Right renal pelvis (tissue), 4 donors: ENCODE measurements around the gene PHF19. TPM values are rescaled to one million over a fixed set of nuclear protein-coding genes. Genes with fewer than 3 reads are reported as not detected.
A peak's percentile ranks its signal among the peaks of the same experiment; 100 is the strongest.

Source experiments
- DNase-seq, 4 donors: peaks; one replicate each; pipeline ENCODE4 v3.0.0-alpha.2; 2013; ENCODE audit warnings: low read depth in 4 of 4, low spot score in 3 of 4, missing footprints in 1 of 4
- polyA plus RNA-seq, 4 donors: library from polyadenylated mRNA; unstranded; fragments of 120-200 nt; gene quantifications; one replicate each; pipeline ENCODE4 v1.2.1, GENCODE V29; 2013; ENCODE audit not compliant: insufficient read length in 4 of 4

PHF19 gene
- polyA plus RNA-seq, 4 donors, result 25.4 to 30.0 (median 28.7) TPM

DNA sequence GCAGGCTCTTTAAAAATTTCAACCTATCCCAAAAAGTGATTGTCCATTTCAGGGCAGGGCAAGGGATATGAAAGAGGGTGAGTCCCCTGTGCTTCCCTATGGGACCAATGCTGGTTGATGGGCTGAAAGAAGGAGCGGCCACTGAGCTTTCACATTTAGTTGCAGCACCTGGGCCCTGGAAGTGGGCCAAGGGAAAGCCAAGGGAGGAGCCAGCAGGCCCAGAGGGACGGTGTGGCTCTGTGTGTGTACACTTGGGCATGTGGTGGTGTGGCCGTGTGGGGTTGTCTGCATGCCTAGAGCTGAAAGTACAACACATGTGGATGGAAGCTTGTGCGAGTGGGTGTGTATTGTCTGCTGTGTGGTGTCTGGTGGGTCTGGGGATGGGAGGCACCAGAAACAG, 20.3 kb downstream of the PHF19 start:
- no peak for DNase-seq

DNA sequence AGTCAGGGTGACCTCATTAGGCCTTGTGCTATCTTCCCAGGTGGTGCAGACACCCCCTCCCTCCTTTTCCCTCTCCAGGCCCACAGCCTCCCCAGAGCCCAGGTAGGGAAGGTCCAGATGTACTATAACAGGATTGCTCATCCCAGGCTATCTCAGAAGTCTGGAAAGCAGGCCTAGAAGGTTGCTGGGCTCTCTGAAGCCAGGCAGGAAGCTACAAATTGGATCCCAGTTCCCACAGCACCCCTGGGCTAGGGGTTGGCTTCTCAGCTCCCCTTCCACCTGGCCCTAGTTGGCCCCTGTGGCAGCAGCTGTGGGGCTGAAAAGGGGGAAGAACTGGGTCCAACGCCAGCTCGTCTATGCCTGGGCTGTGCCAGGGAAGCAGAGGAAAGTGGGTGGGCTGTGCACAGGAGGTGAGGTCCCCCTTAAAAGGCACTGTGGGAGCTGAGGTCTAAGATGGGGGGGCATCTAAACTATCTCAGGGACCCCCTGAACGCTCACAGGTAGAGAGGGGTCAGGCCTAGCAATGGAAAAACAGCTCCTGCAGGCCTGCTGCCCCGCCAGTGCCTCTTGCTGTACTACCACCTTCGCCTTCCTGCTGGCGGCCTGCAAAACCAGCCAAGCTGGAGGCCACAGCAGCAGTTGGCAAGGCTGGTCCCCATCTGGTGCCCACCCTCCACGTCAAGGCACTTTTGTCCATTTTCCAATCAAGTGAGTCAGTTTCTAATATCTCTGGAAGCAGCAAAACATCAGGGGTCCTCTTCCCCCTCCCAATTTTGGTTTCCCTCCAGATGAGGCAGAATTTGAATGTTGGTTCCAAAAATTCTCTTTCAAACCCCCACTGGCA, 20.9 kb downstream of the PHF19 start:
- no peak for DNase-seq

DNA sequence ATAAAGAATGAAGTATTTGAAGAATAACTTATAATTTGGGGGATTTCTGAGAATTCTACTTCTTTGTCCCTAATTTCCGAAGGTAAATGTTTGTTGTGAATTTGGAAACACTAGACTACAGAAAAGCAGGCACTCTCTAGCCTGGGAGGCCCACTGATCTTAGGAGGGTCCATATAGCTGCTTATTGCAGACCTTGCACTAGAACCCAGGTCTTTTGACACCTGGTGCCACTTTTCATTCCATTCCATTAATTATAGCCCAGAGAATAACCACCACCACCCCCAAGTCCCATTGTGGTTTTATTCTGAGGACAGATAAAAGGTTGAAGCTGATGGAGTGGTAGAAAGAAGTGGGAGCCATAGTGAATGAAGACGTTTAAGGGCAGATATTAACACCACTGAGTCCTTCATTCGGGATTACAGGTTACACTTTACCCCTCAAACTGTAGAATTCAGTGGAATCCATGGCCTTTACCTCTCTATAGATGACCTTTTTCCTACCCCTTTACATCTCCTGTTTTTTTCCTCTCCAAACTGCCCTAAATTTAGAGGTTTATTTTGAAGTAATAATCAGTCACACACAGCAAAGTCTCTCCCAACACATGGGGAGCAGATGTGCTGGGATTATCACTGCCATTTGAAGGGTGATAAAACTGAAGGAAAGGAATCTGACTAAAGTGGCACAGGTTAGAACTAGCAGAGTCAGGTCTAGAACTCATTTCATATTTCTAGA, 22.2 kb downstream of the PHF19 start:
- no peak for DNase-seq

DNA sequence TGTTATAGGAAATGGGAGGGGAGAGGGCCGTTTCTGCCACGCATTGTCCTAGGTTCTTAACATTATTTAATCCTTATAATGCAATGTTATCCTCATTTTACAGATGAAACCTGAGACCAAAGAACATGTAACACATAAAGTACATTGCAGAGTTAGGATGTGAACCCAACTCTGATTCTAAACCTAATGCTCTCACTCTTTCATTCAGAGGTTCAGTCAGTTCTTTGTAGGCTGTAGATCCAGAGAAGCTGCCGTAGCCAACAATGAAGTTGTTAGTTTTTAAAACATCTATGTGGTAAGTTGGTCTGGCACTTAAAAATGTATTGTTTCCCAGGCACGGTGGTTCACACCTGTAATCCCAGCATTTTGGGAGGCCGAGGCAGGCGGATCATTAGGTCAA, 23.8 kb downstream of the PHF19 start:
- DNase-seq, result no peak

DNA sequence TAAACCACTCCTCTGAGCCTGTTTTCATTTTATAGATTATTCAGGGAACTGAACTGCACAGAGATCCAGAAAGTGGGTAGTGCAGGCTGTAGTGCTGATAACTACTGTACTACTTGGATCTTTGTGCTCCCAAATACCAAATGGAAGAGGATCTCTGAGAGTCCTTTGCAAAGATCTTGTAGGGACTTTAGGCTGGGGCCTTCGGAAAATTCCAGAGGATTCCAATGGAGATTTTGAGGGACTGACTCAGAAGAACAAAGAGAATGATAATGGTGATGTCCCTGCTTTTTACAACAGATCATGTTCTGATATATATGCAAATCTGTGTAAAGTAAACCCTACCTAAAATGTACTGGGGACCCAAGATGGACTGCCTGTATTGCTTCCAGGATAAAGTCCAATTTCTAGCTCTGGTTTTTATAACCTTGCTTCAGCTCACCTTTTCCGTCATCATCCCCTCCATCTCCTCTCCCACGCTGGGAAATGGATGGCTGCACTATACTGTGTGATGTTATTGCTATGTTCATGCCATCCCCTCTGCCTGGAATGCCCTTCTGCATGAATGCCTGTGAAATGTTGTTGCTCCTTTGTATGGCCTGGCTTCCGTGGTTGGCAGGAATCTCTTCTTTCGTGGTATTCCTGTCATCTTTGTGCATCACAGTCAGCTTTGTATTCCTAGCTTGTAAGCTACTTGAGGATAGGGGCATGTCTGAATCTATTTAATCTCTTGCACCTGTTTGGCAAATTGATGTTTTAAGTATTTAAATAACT, 24.6 kb downstream of the PHF19 start:
- no peak for DNase-seq

DNA sequence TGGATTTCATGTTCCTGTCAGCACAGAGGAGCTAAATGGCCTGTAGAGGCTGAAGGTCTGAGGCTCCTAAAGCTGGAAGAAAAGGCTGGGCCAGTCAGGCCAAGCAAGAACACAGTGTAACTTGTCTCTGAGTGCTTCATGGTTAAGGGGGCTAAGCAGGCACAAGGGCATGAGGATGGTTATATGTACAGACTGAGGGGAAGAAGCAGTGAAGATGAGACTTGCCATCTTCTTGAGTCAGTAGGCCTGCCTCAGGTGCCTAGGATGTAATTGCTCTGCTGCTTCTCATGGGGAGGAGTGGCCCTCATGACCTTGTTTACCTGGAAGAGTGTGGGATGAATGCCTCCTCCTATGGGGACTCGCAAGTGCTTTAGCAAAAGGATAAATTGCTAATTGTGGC, 25.5 kb downstream of the PHF19 start:
- no peak for DNase-seq

DNA sequence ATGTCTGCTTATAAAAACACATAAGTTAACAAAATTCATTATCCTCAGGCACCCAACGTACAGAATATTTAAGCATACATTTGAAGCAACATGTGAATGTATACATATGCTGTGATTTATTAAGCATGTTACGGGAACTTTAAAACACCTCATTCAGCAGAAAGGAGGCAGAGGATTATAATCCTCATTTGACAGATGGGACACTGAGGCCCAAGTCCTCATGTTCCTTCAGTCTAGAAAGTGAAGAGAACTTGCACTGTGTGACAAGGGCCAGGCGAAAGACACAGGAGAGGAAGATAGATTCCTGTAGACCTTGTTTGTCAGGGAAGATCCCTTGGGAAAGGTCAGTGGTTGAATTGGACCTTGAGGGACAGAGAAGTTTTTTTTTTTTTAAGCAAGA, 26.7 kb downstream of the PHF19 start:
- DNase-seq, result no peak

DNA sequence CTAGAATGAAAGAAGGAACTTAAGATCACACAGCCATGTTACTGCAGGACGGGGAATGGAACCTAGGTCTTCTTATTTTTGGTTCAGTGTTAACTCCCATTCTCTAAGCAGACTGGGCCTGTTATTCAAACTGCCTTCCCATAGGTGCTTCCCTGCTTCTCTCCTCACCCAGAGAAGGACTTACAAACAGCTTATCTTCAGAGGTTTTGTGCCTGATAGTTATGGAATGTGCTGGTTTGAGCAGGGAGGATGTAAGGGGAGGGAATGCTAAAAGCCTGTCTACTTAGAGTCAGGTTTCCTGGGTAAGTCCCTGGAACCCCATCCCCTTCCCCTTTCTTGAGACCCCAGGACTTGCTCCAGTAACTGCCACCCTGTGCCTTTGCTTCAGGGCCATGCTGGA, 30.1 kb downstream of the PHF19 start:
- no peak for DNase-seq

DNA sequence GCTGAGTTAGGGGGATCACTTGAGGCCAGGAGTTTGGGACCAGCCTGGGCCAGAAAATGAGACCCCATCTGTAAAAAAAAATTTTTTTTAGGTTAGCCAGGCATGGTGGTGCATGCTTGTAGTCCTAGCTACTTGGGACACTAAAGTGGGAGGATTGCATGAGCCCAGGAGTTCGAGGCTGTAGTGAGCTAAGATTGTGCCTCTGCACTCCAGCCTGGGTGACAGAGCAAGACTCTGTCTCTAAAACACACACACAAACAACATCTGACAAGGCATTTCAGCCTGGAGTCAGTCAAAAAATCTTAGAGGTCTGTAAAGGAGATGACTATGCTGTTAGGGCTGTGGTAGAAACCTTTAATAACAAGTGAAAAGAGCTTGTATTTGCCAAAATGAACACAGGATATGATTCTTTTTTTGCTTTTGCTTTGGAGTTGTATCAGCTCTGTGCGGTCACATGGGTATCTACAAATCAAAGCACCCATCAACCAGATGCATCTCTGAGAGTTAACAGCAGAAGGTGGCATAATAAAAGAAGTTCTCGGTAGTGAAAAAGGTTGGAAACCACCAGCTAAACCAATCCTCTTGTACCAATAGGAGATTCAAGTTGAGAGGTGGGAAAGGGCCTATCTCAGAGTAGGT, 30.6 kb downstream of the PHF19 start:
- no peak for DNase-seq

DNA sequence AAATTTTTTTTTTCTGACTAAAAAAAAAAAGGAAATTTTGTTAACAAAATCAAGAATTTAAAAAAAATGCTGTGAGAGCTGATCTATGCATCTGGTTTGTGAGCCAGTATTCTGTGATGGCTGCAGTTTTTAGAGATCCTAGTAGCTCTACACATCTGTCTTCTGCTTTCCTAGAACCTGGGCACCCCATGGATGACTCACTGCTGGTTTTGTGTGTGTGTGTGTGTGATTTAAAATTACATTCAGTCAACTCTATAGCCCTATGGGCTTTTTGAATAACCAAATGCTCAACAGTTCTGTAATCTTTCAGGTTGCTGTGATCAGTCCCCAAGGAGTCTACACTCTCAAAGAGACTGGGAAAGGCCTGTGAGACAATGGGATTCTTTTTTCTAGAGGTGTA, 31.7 kb downstream of the PHF19 start:
- DNase-seq, result no peak

DNA sequence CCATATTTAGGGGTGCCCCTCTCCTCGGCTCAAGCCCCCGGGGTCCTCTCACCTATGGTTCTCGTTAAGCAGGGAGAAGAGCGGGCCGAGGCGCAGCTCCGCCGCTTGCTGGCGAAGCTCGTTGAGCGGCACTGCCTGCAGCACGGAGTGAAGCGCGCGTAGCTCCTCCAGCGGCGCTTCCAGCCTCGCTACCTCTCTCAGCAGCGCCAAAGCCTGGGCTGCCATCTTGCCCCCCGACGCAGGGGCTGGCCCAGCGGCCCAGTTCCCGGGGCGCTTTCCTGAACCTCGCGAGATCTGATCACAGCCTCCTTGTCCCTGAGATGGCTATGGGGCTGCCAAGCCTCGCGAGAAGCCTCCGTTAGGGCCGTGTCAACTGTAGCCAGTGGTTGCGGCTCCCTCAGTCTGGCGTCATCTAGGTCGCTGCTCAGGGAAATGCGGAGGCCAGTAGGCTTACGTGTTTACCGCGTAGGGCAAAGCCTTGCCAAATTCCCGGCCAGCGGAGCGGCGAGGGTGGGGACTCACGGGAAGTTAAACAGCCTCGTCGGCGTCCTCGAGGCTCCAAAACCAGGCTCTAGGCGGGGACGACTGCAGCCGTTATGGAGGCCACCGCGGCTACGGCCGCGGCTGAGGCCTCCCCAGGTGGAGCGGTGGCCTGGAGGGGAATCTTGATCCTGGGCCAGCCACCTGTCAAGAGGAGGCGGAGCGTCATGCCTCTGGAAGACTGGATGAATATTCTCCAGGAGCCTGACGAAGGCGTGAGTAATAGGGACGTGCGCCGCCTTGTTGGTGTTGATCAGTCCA, 34.1 kb downstream of the PHF19 start, which contains the start of gene PSMD5:
PSMD5 (minus strand) TSS at position 238 of the 801 bp plus-strand sequence; CDS start at position 225, 13 bp downstream.
- peak; percentile 85 to 95 (median 88) for DNase-seq

DNA sequence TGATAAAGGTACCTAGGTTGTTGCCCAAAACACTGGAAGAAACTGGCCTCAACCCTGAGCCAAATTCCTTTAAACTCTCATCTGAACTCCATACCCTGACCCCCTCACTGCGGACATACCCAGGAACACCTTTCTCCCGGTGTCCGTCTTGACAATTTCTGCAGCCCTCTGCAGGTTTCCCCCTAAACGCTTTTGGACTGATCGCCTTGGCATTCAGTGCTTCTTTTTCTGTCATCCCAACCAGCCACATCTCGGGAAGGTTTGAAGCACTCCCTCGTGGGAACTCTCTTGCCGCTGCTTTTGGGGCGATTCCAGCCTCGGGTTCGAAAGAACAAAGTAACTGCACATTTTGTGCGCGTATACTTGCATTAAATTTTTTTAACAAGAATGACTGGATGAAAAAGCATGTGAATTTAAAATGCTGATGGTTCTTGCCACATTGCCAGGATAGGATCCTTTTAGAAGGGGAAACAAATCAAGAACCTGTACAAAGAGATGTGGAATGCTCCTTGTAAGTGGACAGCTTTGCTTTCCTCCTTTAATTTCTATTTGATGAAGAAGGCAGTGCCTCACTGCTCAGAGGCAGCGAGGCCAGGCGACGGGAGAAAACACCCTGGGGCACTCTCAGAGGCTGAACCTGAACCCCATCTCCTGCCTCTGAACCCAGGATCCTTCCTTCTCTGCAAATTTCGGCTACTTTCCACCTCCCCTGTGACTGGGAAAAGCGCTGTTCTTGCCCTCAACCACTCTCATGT, 34.9 kb downstream of the PHF19 start:
- peak in 1 of 4 donors; percentile 29 for DNase-seq

DNA sequence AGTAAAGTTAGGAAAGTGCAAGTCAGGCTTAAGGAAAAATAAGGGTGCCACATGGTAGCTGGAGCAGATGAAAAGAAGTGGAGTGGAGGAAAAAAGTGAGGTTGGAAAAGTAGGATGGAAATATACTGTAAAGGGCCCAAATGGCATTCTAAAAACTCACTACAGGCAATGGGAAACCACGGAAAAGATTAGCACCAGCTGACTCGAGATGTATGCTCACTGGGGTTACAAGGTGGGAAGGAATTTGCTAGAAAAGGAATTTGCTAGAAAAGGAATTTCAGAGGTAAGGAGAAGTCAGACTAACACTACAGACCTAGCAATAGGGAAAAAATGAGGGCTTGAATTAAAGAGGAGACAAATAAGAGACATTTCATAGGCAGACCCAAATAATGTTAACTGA, 37.8 kb downstream of the PHF19 start:
- DNase-seq, result no peak

DNA sequence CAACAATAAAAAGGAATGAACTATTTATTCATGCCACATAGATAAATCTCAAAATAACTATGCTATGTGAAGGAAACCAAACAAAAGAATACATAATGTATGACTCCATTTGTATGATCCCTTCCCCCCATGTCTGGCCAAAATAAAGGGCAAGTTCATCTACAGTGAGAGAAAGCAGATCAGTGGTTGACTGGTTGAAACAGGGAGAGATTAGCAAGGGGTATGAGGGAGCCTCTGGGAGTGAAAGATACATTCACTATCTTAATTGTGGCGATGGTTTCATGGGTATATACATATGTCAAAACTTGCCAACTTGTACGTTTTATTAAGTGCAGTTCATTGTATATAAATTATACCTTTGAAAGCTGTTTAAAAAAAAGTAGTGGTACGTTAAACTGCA, 39.1 kb downstream of the PHF19 start:
- no peak for DNase-seq

DNA sequence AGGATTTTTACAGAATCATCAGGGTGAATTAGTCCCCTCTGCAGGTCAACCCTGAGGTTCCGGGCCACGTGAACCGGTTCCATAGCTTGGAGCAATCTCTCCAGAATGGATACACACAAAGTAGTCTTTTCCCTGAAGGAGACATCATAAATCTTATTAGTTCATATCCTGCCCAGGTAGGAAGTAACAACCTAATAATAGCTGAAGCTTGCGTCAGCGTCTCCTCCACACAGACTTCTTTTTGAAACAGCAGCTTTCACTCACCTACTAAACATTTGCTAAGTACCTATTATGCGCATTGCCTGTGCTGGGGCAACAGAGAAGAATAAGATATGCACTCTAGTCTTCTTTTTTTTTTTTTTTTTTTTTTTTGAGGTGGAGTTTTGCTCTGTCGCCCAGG, 43.7 kb downstream of the PHF19 start:
- no peak for DNase-seq

DNA sequence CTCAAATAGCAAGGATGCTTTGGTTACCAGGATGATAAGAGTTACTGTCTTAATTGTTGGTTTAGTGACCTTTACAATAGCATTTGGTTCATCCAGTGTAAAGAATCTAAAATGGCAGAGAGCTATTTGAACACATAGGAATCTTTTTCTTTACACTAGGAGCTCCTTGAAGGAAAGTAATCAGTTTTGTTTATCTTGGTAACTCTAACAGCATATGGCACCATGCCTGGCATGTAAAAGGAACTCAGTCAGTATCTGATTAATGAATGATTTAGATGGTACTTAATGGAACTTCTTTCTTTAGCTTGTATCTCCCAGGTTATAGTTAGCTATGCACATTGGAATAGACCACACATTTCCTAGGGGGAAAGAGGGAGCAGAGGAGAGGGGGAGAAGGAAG, 44.2 kb downstream of the PHF19 start:
- DNase-seq, result no peak

DNA sequence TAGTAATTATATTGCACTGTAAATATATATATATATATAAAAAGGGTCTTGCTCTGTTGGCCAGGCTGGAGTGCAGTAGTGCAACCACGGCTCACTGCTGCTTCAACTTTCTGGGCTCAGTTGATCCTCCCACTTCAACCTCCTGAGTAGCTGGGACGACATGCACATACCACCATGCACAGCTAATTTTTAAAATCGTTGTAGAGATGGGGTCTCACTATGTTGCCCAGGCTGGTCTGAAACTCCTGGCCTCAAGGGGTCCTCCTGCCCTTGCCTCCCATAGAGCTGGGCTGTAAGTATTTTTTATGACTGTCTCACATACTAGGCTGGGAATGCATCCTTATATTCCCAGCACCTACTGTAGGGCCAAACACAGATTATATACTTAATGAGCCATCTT, 46.1 kb downstream of the PHF19 start:
- no peak for DNase-seq

DNA sequence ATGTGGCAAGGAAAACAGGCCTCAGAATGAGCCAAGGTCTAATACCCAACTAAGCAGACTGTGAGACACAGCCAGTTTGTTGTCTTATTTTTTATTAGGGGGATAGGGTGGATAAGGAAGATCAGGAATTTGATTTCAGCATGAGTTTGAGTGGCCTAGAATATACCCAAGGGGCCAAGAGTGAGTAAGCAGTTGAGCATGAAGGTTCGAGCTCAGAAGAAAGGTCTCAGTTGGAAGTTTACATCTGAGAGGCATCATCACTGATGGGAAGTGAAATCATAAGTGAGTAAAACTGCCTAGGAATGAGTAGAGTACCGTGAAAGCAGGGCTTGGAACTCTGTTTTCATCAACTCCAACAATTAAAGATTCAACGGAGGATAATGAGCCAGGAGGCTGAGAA, 46.8 kb downstream of the PHF19 start:
- no peak for DNase-seq

DNA sequence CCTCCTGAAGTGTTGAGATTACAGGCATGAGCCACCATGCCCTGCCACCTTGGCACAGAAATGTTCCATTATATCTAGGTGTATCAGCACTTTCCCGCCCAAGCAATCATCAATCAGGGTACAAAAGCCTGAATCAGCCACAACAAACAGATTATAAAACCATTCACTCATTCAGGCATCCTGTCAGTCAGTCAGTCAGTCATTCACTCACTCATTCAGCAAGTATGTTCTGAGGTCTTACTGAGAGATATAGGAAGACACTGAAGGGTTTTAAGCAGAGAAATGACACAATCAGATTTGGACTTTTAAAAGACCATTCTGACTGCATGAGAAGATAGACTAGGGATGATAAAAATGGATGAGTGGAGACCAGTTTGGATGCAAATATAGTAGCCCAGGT, 47.3 kb downstream of the PHF19 start:
- no peak for DNase-seq
